GM21717 (cell line): Measurements from ENCODE around the gene PNKD.

Experiments
- ATAC-seq: cut with Tn5 transposase; IDR thresholded peaks from one replicate; pipeline ENCODE4 v1.9.1; 2021; ENCODE audit warnings: mild to moderate bottlenecking, moderate library complexity; ENCODE audit not compliant: unreplicated experiment

Gene PNKD

DNA sequence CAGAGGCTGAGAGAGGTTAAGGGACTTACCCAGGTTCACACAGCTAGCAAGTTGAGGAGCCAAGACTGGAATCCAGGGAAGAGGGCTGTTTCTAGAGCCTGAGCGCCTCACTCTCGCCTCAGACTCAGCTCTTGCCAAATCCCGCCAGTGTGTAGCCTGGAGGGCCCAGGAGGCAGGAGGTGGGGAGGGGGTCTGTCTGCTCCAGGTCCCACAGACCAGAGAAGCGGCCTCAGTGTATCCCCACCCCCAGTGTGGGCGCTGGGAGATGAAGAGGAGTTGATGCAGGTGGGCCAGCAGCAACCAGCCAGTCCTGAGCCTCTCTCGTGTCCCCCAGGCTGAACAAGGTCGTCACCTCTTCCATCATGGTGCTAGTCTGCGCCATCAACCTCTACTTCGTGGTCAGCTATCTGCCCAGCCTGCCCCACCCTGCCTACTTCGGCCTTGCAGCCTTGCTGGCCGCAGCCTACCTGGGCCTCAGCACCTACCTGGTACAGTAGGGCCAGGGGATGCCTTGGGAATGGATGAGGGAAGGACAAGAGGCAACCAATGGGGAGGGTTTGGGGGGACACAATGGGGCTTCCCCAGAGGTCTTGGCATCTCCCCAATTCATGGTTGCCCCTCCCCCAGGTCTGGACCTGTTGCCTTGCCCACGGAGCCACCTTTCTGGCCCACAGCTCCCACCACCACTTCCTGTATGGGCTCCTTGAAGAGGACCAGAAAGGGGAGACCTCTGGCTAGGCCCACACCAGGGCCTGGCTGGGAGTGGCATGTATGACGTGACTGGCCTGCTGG lies 124.2 kb downstream of the PNKD start:
- ATAC-seq: no peak

DNA sequence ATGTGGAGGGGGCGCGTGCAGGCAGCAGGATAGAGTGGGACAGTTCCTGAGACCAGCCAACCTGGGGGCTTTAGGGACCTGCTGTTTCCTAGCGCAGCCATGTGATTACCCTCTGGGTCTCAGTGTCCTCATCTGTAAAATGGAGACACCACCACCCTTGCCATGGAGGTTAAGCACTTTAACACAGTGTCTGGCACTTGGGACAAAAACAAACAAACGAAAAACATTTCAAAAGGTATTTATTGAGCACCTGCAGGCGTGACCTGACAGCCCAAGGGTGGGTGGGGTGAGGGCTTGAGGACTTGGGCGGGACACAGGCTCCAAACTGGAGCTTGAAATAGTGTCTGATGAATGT lies 124.7 kb downstream of the PNKD start:
- ATAC-seq: no peak

DNA sequence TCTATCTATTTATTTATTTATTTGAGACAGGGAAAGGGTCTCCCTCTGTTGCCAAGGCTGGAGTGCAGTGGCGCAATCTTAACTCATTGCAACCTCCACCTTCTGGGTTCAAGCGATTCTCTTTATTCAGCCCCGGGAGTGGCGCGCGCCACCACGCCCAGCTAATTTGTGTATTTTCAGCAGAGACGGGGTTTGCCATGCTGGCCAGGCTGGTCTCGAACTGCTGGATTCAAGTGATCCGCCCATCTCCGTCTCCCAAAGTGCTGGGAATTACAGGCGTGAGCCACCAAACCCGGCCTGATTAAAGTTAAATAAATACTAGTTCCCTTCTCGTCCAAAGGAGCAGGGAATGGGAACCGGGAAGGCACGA lies 125.1 kb downstream of the PNKD start:
- no peak for ATAC-seq

DNA sequence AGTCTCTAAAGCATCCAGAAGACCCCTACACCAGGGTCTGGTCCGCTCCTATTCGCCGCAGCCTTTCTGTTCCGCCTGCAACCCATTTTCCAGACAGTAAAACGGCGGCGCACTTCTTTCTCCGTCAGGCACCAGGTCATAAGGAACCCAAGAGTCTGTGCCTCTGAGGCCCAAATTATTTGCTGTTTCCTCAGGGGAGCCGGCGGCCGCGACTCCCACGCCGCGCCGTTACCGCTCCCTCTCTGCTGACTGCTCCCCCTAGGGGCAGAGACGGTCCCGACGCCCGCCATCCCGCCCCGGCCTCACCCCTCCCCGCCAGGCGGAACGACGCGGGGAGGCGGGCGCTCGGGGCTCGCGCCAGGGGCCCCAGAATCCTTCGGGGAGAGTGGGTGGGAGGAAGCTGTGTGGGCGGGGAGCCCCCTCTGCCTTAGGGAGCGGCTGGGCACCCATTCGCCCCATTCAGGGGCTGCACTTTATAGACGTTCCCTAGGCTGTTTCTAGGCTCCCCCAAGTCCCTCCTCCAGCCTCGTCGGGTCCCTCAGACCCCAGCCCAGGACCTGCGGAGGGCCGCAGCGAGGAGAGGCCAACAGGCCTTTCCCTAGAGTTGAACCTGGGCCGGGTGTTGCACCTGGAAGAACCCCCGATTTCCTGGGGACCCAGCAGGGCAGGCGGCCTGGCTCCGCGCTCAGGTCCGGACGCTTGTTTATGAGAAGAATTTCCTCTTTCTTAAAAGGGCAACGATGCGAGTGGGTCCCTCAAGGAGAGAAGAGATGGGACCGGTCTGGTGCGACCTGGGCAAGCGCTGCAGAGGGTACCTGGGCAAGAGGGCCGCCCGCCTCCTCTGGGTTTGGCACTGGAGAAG lies 125.7 kb downstream of the PNKD start:
- peak; percentile 38 for ATAC-seq
